IMR-90 (cell line): ENCODE results near the gene OR2A42.

Experiments used
- BHLHE40 ChIP-seq: fragments of 150-350 bp; IDR thresholded peaks from 2 replicates; pipeline ENCODE4 v1.6.1; 2016; ENCODE audit warnings: mild to moderate bottlenecking, low read depth, low read length
- CEBPB ChIP-seq: IDR thresholded peaks from 2 replicates; pipeline ENCODE4 v1.6.1; 2012; ENCODE audit warnings: low read depth, low read length, improper control_type of control experiment
- CHD1 ChIP-seq: IDR thresholded peaks from 2 replicates; pipeline ENCODE4 v1.6.1; 2012; ENCODE audit warnings: low read depth, low read length, improper control_type of control experiment
- MAFK ChIP-seq: IDR thresholded peaks from 2 replicates; pipeline ENCODE4 v1.6.1; 2012; ENCODE audit warnings: low read depth, low read length, improper control_type of control experiment
- MAZ ChIP-seq: IDR thresholded peaks from 2 replicates; pipeline ENCODE4 v1.6.1; 2012; ENCODE audit warnings: low read depth, mild to moderate bottlenecking, low read length, improper control_type of control experiment, moderate library complexity, borderline replicate concordance
- MXI1 ChIP-seq: IDR thresholded peaks from 2 replicates; pipeline ENCODE4 v1.6.1; 2012; ENCODE audit warnings: low read depth, mild to moderate bottlenecking, low read length, moderate library complexity, borderline replicate concordance
- POLR2A ChIP-seq: IDR thresholded peaks from 2 replicates; pipeline ENCODE4 v1.6.1; 2012; ENCODE audit warnings: mild to moderate bottlenecking, low read depth, low read length
- RAD21 ChIP-seq: IDR thresholded peaks from 2 replicates; pipeline ENCODE4 v1.6.1; 2012; ENCODE audit warnings: low read length, improper control_type of control experiment
- RCOR1 ChIP-seq: IDR thresholded peaks from 2 replicates; pipeline ENCODE4 v1.6.1; 2012; ENCODE audit warnings: mild to moderate bottlenecking, low read length, improper control_type of control experiment; ENCODE audit not compliant: insufficient replicate concordance
- RFX5 ChIP-seq: IDR thresholded peaks from 2 replicates; pipeline ENCODE4 v1.8.0; 2012; ENCODE audit warnings: low read depth, mild to moderate bottlenecking, low read length, moderate library complexity
- SMC3 ChIP-seq: fragments of 150-350 bp; IDR thresholded peaks from 2 replicates; pipeline ENCODE4 v1.6.1; 2016; ENCODE audit warnings: low read depth, mild to moderate bottlenecking, antibody characterized with exemption, low read length, moderate library complexity
- TF ChIP-seq, protein P1 (sequence below): conservative IDR thresholded peaks from 2 replicates; pipeline ENCODE4 v1.5.1; 2012; ENCODE audit warnings: mild to moderate bottlenecking, low read depth, low read length, improper control_type of control experiment
- TF ChIP-seq, protein P2 (sequence below): fragments of 150-350 bp; IDR thresholded peaks from 2 replicates; pipeline ENCODE4 v1.6.1; 2016; ENCODE audit warnings: low read depth, mild to moderate bottlenecking, low read length, moderate library complexity, borderline replicate concordance
- TF ChIP-seq, protein P3 (sequence below): fragments of 150-350 bp; IDR thresholded peaks from 2 replicates; pipeline ENCODE4 v1.6.1; 2017; ENCODE audit warnings: mild to moderate bottlenecking, antibody characterized with exemption, low read length, low read depth

DNA sequence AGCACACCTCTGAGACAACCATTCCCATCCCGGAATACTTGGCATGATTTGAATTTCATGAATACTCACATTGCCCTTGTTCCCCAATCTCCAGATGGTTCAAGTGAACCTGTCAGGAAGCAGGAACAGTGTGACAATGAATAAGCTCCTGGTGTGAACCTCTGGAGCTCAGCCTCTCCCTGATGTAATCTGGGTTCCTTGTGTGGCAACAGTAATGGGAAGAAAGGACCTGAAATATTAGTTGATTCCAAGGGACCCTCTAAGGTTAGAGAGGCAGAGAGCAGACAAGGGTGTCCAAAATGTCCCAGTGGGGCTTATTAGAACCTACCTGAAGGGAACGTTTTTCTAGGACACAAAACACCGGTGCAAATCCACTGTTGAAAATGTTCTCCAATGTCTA, 16.7 kb upstream of the OR2A42 start:
- TF ChIP-seq POLR2A (no peak), MAZ (no peak), RFX5 (no peak), BHLHE40 (no peak), CHD1 (no peak), RCOR1 (no peak), MXI1 (no peak), CEBPB (no peak), RAD21 (no peak), MAFK (no peak), SMC3 (no peak)
- TF ChIP-seq, protein P1, sequence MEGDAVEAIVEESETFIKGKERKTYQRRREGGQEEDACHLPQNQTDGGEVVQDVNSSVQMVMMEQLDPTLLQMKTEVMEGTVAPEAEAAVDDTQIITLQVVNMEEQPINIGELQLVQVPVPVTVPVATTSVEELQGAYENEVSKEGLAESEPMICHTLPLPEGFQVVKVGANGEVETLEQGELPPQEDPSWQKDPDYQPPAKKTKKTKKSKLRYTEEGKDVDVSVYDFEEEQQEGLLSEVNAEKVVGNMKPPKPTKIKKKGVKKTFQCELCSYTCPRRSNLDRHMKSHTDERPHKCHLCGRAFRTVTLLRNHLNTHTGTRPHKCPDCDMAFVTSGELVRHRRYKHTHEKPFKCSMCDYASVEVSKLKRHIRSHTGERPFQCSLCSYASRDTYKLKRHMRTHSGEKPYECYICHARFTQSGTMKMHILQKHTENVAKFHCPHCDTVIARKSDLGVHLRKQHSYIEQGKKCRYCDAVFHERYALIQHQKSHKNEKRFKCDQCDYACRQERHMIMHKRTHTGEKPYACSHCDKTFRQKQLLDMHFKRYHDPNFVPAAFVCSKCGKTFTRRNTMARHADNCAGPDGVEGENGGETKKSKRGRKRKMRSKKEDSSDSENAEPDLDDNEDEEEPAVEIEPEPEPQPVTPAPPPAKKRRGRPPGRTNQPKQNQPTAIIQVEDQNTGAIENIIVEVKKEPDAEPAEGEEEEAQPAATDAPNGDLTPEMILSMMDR, result no peak
- TF ChIP-seq, protein P2, sequence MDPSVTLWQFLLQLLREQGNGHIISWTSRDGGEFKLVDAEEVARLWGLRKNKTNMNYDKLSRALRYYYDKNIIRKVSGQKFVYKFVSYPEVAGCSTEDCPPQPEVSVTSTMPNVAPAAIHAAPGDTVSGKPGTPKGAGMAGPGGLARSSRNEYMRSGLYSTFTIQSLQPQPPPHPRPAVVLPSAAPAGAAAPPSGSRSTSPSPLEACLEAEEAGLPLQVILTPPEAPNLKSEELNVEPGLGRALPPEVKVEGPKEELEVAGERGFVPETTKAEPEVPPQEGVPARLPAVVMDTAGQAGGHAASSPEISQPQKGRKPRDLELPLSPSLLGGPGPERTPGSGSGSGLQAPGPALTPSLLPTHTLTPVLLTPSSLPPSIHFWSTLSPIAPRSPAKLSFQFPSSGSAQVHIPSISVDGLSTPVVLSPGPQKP, result no peak
- TF ChIP-seq, protein P3, sequence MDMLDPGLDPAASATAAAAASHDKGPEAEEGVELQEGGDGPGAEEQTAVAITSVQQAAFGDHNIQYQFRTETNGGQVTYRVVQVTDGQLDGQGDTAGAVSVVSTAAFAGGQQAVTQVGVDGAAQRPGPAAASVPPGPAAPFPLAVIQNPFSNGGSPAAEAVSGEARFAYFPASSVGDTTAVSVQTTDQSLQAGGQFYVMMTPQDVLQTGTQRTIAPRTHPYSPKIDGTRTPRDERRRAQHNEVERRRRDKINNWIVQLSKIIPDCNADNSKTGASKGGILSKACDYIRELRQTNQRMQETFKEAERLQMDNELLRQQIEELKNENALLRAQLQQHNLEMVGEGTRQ, result no peak
